Frontal cortex (tissue), 1 donor: ENCODE results near the gene MICAL1. TPM values are rescaled to one million over a fixed set of nuclear protein-coding genes. Genes with fewer than 3 reads are reported as not detected.

Experiments
- total RNA-seq: library from RNA; depleted of rRNA; stranded (reverse); fragments of >200 nt; gene quantifications from one replicate; pipeline ENCODE4 v1.2.3, GENCODE V29; 2014

The MICAL1 gene
- total RNA-seq, 1 donor from 2014 or later: 27.3 TPM

Other genes starting within 250 kb of the MICAL1 start
- 57.9 TPM for gene CD164, start 73.3 kb downstream of the MICAL1 start, total RNA-seq
- gene PPIL6, start 15.1 kb downstream of the MICAL1 start, total RNA-seq: 37.9 TPM
- 4.9 TPM for gene SMPD2, start 15.0 kb downstream of the MICAL1 start, total RNA-seq
- 16.3 TPM for gene ZBTB24, start 27.4 kb upstream of the MICAL1 start, total RNA-seq
- gene AK9, start 235.4 kb upstream of the MICAL1 start, total RNA-seq: 80.3 TPM
- 67.7 TPM for gene FIG4, start 235.5 kb upstream of the MICAL1 start, total RNA-seq